Activated T-helper 1 cell treated with anti-CD3 and anti-CD28 coated beads, Interleukin-12 subunit alpha, Interleukin-12 subunit beta, Interleukin-2, Interleukin-4 antibody, amounts not matched to agents 30 ng/mL and 10 ng/mL and 1 ng/mL, durations not matched to agents 14 hours and 24 hours and 36 hours (primary cell): ENCODE results near the gene RPL5. TPM values are rescaled to one million over a fixed set of nuclear protein-coding genes. Genes with fewer than 3 reads are reported as not detected.
A peak's percentile ranks its signal among the peaks of the same experiment; 100 is the strongest.

ENCODE experiments used
- DNase-seq: peaks from one replicate; pipeline ENCODE4 v3.0.0; 2021; ENCODE audit warnings: low spot score
- H3K27ac Mint-ChIP-seq: one replicate; pipeline ENCODE4 v1.8.0; 2021; ENCODE audit warnings: mild to moderate bottlenecking, mixed read lengths
- H3K27me3 Mint-ChIP-seq: one replicate; pipeline ENCODE4 v1.8.0; 2022; ENCODE audit warnings: mild to moderate bottlenecking, moderate library complexity, mixed read lengths; ENCODE audit not compliant: insufficient read depth
- H3K36me3 Mint-ChIP-seq: one replicate; pipeline ENCODE4 v1.8.0; 2021; ENCODE audit warnings: low read depth, mixed read lengths
- H3K4me1 Mint-ChIP-seq: one replicate; pipeline ENCODE4 v1.8.0; 2021; ENCODE audit warnings: low read depth, mixed read lengths
- H3K4me3 Mint-ChIP-seq: one replicate; pipeline ENCODE4 v1.8.0; 2021; ENCODE audit warnings: mild to moderate bottlenecking, moderate library complexity, mixed read lengths
- H3K9me3 Mint-ChIP-seq: one replicate; pipeline ENCODE4 v1.8.0; 2021; ENCODE audit warnings: mixed read lengths
- intact Hi-C: fragments of 100-400 bp; cut with micrococcal nuclease; formaldehyde crosslinking; loops from one replicate; pipeline ENCODE4 v1.15.1; 2024
- total RNA-seq: library from RNA; stranded (reverse); gene quantifications from 2 replicates; pipeline ENCODE4 v1.2.3, GENCODE V29; 2022

Gene RPL5
- total RNA-seq, 1 donor from 2014 or later, result 1,120 TPM

- H3K27me3 Mint-ChIP-seq, result no peaks in the 10 kb centered on the region
- intact Hi-C loops, result no loop called here
- H3K9me3 Mint-ChIP-seq, result peaks cover 4% of the 10 kb centered on the region
- no peak overlapping the region for H3K4me3 Mint-ChIP-seq
- H3K36me3 Mint-ChIP-seq, result peaks cover 24% of the 10 kb centered on the region
- H3K4me1 Mint-ChIP-seq, result peaks cover 9% of the 10 kb centered on the region
- no peak for DNase-seq
- no peak overlapping the region for H3K27ac Mint-ChIP-seq
Measured at GRCh38 chr1:92872719-92873118, 40.9 kb downstream of the RPL5 start.

GRCh38 chr1:92874987-92875386 is 43.1 kb downstream of the RPL5 start:
- no peak overlapping the region for H3K4me3 Mint-ChIP-seq
- H3K27me3 Mint-ChIP-seq, result no peaks in the 10 kb centered on the region
- peaks cover 22% of the 10 kb centered on the region for H3K36me3 Mint-ChIP-seq
- H3K27ac Mint-ChIP-seq, result no peak overlapping the region
- intact Hi-C loops, result no loop called here
- no peak for DNase-seq
- peaks cover 4% of the 10 kb centered on the region for H3K9me3 Mint-ChIP-seq
- H3K4me1 Mint-ChIP-seq, result peaks cover 14% of the 10 kb centered on the region

- Mint-ChIP-seq H3K27ac (no peak overlapping the region), H3K9me3 (peaks cover 4% of the 10 kb centered on the region), H3K4me1 (peaks cover 14% of the 10 kb centered on the region), H3K4me3 (no peak overlapping the region), H3K36me3 (peaks cover 22% of the 10 kb centered on the region), H3K27me3 (no peaks in the 10 kb centered on the region)
- intact Hi-C loops, result no loop called here
- no peak for DNase-seq
Measured at GRCh38 chr1:92876351-92876750, 44.5 kb downstream of the RPL5 start.

GRCh38 chr1:92877081-92877711 is 45.4 kb downstream of the RPL5 start:
- no peak for DNase-seq
- Mint-ChIP-seq H3K4me1 (peaks cover 14% of the 10 kb centered on the region), H3K36me3 (peaks cover 22% of the 10 kb centered on the region), H3K27ac (no peak overlapping the region), H3K4me3 (peak overlapping the region; percentile 54), H3K27me3 (no peaks in the 10 kb centered on the region), H3K9me3 (peaks cover 4% of the 10 kb centered on the region)
- intact Hi-C loops, result no loop called here

GRCh38 chr1:92877792-92878191 is 46.0 kb downstream of the RPL5 start:
- intact Hi-C loops, result no loop called here
- peaks cover 19% of the 10 kb centered on the region for H3K36me3 Mint-ChIP-seq

GRCh38 chr1:92879316-92879968 is 47.6 kb downstream of the RPL5 start:
- no peaks in the 10 kb centered on the region for H3K27me3 Mint-ChIP-seq
- peaks cover 11% of the 10 kb centered on the region for H3K36me3 Mint-ChIP-seq
- intact Hi-C loops, result no loop called here
- DNase-seq, result no peak
- H3K9me3 Mint-ChIP-seq, result no peaks in the 10 kb centered on the region
- H3K27ac Mint-ChIP-seq, result no peak overlapping the region
- H3K4me3 Mint-ChIP-seq, result no peak overlapping the region
- peaks cover 30% of the 10 kb centered on the region for H3K4me1 Mint-ChIP-seq

More at GRCh38 chr1:92877792-92878191, 46.0 kb downstream of the RPL5 start:
- Mint-ChIP-seq H3K4me3 (peak overlapping the region; percentile 54), H3K27ac (no peak overlapping the region), H3K4me1 (peaks cover 20% of the 10 kb centered on the region), H3K27me3 (no peaks in the 10 kb centered on the region), H3K9me3 (no peaks in the 10 kb centered on the region)
- no peak for DNase-seq

GRCh38 chr1:92881391-92881790 is 49.6 kb downstream of the RPL5 start:
- intact Hi-C loops, result no loop called here
- no peaks in the 10 kb centered on the region for H3K9me3 Mint-ChIP-seq
- H3K4me3 Mint-ChIP-seq, result no peak overlapping the region
- H3K27ac Mint-ChIP-seq, result no peak overlapping the region
- H3K4me1 Mint-ChIP-seq, result peaks cover 30% of the 10 kb centered on the region
- DNase-seq, result no peak
- H3K27me3 Mint-ChIP-seq, result no peaks in the 10 kb centered on the region
- H3K36me3 Mint-ChIP-seq, result peaks cover 3% of the 10 kb centered on the region

- H3K27me3 Mint-ChIP-seq, result no peaks in the 10 kb centered on the region
- intact Hi-C loops, result no loop called here
- H3K36me3 Mint-ChIP-seq, result peaks cover 5% of the 10 kb centered on the region
- no peaks in the 10 kb centered on the region for H3K9me3 Mint-ChIP-seq
- no peak for DNase-seq
- H3K4me3 Mint-ChIP-seq, result no peak overlapping the region
- peak overlapping the region; percentile 6 for H3K27ac Mint-ChIP-seq
- peaks cover 20% of the 10 kb centered on the region for H3K4me1 Mint-ChIP-seq
Measured at GRCh38 chr1:92882819-92883218, 51.0 kb downstream of the RPL5 start.

- peaks cover 4% of the 10 kb centered on the region for H3K36me3 Mint-ChIP-seq
- H3K9me3 Mint-ChIP-seq, result no peaks in the 10 kb centered on the region
- intact Hi-C loops, result no loop called here
- no peak overlapping the region for H3K4me3 Mint-ChIP-seq
- H3K27ac Mint-ChIP-seq, result peak overlapping the region; percentile 19
- no peaks in the 10 kb centered on the region for H3K27me3 Mint-ChIP-seq
- H3K4me1 Mint-ChIP-seq, result peaks cover 16% of the 10 kb centered on the region
- DNase-seq, result no peak
Measured at GRCh38 chr1:92883297-92883696, 51.5 kb downstream of the RPL5 start.

- Mint-ChIP-seq H3K9me3 (no peaks in the 10 kb centered on the region), H3K4me1 (peaks cover 16% of the 10 kb centered on the region), H3K27me3 (no peaks in the 10 kb centered on the region), H3K27ac (no peak overlapping the region), H3K4me3 (no peak overlapping the region), H3K36me3 (peaks cover 4% of the 10 kb centered on the region)
- intact Hi-C loops, result no loop called here
- no peak for DNase-seq
Measured at GRCh38 chr1:92884195-92884594, 52.4 kb downstream of the RPL5 start.

GRCh38 chr1:92886886-92887419 is 55.1 kb downstream of the RPL5 start:
- Mint-ChIP-seq H3K27ac (no peak overlapping the region), H3K4me3 (no peak overlapping the region), H3K36me3 (peaks cover 4% of the 10 kb centered on the region), H3K9me3 (peaks cover 4% of the 10 kb centered on the region), H3K27me3 (no peaks in the 10 kb centered on the region), H3K4me1 (peaks cover 16% of the 10 kb centered on the region)
- intact Hi-C loops, result no loop called here
- DNase-seq, result no peak

- Mint-ChIP-seq H3K4me3 (no peak overlapping the region), H3K27me3 (no peaks in the 10 kb centered on the region), H3K27ac (no peak overlapping the region), H3K9me3 (peaks cover 4% of the 10 kb centered on the region), H3K4me1 (peaks cover 13% of the 10 kb centered on the region), H3K36me3 (peaks cover 2% of the 10 kb centered on the region)
- no peak for DNase-seq
- intact Hi-C loops, result no loop called here
Measured at GRCh38 chr1:92887465-92887864, 55.6 kb downstream of the RPL5 start.
